HG02642 (cell line): ENCODE data around the gene AOAH.
"Not testable (repeated sequence)": the region's sequence is repeated elsewhere in the genome, so short reads cannot be mapped to it uniquely, and the experiment has no call there.

Experiments used
- ATAC-seq: cut with Tn5 transposase; IDR thresholded peaks from one replicate; pipeline ENCODE4 v1.9.1; 2021; ENCODE audit warnings: mild to moderate bottlenecking; ENCODE audit not compliant: unreplicated experiment, poor library complexity

AOAH gene

GRCh38 chr7:36488672-36489071, 235.6 kb downstream of the AOAH start:
- not testable (repeated sequence) for ATAC-seq

GRCh38 chr7:36487756-36488336, 236.4 kb downstream of the AOAH start:
- ATAC-seq: no peak

GRCh38 chr7:36486336-36486735, 238.0 kb downstream of the AOAH start:
- no peak for ATAC-seq

- ATAC-seq: no peak
These were observed 240.0 kb downstream of the AOAH start for GRCh38 chr7:36484265-36484664.

- ATAC-seq: not testable (repeated sequence)
These were observed 240.4 kb downstream of the AOAH start for GRCh38 chr7:36483853-36484252.

- no peak for ATAC-seq
These were observed 245.5 kb downstream of the AOAH start for GRCh38 chr7:36478745-36479144.

- no peak for ATAC-seq
These were observed 248.9 kb downstream of the AOAH start for GRCh38 chr7:36475381-36475780.

- ATAC-seq: no peak
These were observed 249.3 kb downstream of the AOAH start for GRCh38 chr7:36475011-36475342.

GRCh38 chr7:36474283-36475010, 249.8 kb downstream of the AOAH start:
- ATAC-seq: no peak

- ATAC-seq: no peak
These were observed 250.6 kb downstream of the AOAH start for GRCh38 chr7:36473454-36474282.

- ATAC-seq: no peak
These were observed 252.1 kb downstream of the AOAH start for GRCh38 chr7:36472141-36472729.

- no peak for ATAC-seq
These were observed 255.1 kb downstream of the AOAH start for GRCh38 chr7:36469236-36469635.

GRCh38 chr7:36468370-36469101, 255.8 kb downstream of the AOAH start:
- no peak for ATAC-seq

- not testable (repeated sequence) for ATAC-seq
These were observed 258.3 kb downstream of the AOAH start for GRCh38 chr7:36466001-36466400.

GRCh38 chr7:36464271-36464670, 260.0 kb downstream of the AOAH start:
- no peak for ATAC-seq
